Activated naive CD4-positive, alpha-beta T cell treated with anti-CD3 and anti-CD28 coated beads for 36 hours (primary cell): ENCODE measurements around the gene XYLT1. TPM values are rescaled to one million over a fixed set of nuclear protein-coding genes. Genes with fewer than 3 reads are reported as not detected.

Experiments
- CTCF ChIA-PET: fragments of 350-600 bp; sonication (Branson Sonifier 250); formaldehyde crosslinking; loops from one replicate; lab custom pipeline; 2021; ENCODE audit warnings: antibody characterized with exemption; lab: Charles Lee
- DNase-seq: peaks from one replicate; pipeline ENCODE4 v3.0.0-alpha.2; 2020
- H3K27ac Mint-ChIP-seq: one replicate; pipeline ENCODE4 v1.8.0; 2021; ENCODE audit warnings: mild to moderate bottlenecking, mixed read lengths
- H3K27me3 Mint-ChIP-seq: one replicate; pipeline ENCODE4 v1.8.0; 2021; ENCODE audit warnings: low read depth, mixed read lengths
- H3K36me3 Mint-ChIP-seq: one replicate; pipeline ENCODE4 v1.8.0; 2021; ENCODE audit warnings: low read depth, mixed read lengths
- H3K4me1 Mint-ChIP-seq: one replicate; pipeline ENCODE4 v1.8.0; 2021; ENCODE audit warnings: low read depth, mixed read lengths
- H3K4me3 Mint-ChIP-seq: one replicate; pipeline ENCODE4 v1.8.0; 2021; ENCODE audit warnings: mild to moderate bottlenecking, moderate library complexity, mixed read lengths
- H3K9me3 Mint-ChIP-seq: one replicate; pipeline ENCODE4 v1.8.0; 2021; ENCODE audit warnings: mixed read lengths
- intact Hi-C: fragments of 100-400 bp; cut with micrococcal nuclease; formaldehyde crosslinking; loops from one replicate; pipeline ENCODE4 v1.15.1; 2023
- total RNA-seq, 2 experiments: library from RNA; stranded (reverse); gene quantifications; one replicate each; pipeline ENCODE4 v1.2.3, GENCODE V29; 2021

Gene XYLT1
- total RNA-seq, 2 experiments from 2014 or later: 3.3 to 4.5 TPM

GRCh38 chr16:17365591-17366298 is 105.0 kb downstream of the XYLT1 start:
- intact Hi-C loops: loop anchor here (5.0 kb wide), 1 partner anchor 1422 kb away; no protein-coding TSS in a partner anchor
- H3K4me3 Mint-ChIP-seq: no peak overlapping the region
- no peak for DNase-seq
- CTCF ChIA-PET: interaction anchor here (0.7 to 1.1 kb wide), 3 partner anchors 51 to 213 kb away, joined by 3 read pairs; no protein-coding TSS in a partner anchor
- peaks cover 4% of the 10 kb centered on the region for H3K36me3 Mint-ChIP-seq
- H3K27ac Mint-ChIP-seq: no peak overlapping the region
- H3K27me3 Mint-ChIP-seq: no peaks in the 10 kb centered on the region
- H3K9me3 Mint-ChIP-seq: no peaks in the 10 kb centered on the region
- peaks cover 92% of the 10 kb centered on the region for H3K4me1 Mint-ChIP-seq

GRCh38 chr16:17365211-17365541 is 105.6 kb downstream of the XYLT1 start:
- Mint-ChIP-seq H3K27ac (no peak overlapping the region), H3K4me3 (no peak overlapping the region), H3K9me3 (no peaks in the 10 kb centered on the region), H3K4me1 (peaks cover 92% of the 10 kb centered on the region), H3K27me3 (no peaks in the 10 kb centered on the region), H3K36me3 (peaks cover 4% of the 10 kb centered on the region)
- CTCF ChIA-PET: interaction anchor here (0.8 to 1.1 kb wide), 2 partner anchors 51 to 213 kb away, joined by 3 read pairs; no protein-coding TSS in a partner anchor
- DNase-seq: no peak
- intact Hi-C loops: loop anchor here (5.0 kb wide), 1 partner anchor 1422 kb away; no protein-coding TSS in a partner anchor

- Mint-ChIP-seq H3K4me3 (peak overlapping the region; percentile 55), H3K36me3 (peaks cover 4% of the 10 kb centered on the region), H3K27me3 (no peaks in the 10 kb centered on the region), H3K4me1 (peaks cover 92% of the 10 kb centered on the region), H3K27ac (peak overlapping the region; percentile 78), H3K9me3 (no peaks in the 10 kb centered on the region)
- CTCF ChIA-PET: interaction anchor here (1.6 kb wide), 1 partner anchor 53 kb away, joined by 4 read pairs; no protein-coding TSS in a partner anchor
- intact Hi-C loops: loop anchor here (5.0 kb wide), 3 partner anchors 92 to 1423 kb away; no protein-coding TSS in a partner anchor
- peak; percentile 78 for DNase-seq
These were observed 106.2 kb downstream of the XYLT1 start for GRCh38 chr16:17364319-17365210.

GRCh38 chr16:17362946-17363345 is 107.8 kb downstream of the XYLT1 start:
- H3K27ac Mint-ChIP-seq: peak overlapping the region; percentile 78
- H3K36me3 Mint-ChIP-seq: no peaks in the 10 kb centered on the region
- H3K27me3 Mint-ChIP-seq: no peaks in the 10 kb centered on the region
- H3K4me1 Mint-ChIP-seq: peaks cover 95% of the 10 kb centered on the region
- H3K9me3 Mint-ChIP-seq: no peaks in the 10 kb centered on the region
- CTCF ChIA-PET: interaction anchor here (0.6 to 0.7 kb wide), 2 partner anchors 185 to 294 kb away, joined by 3 read pairs; no protein-coding TSS in a partner anchor
- intact Hi-C loops: loop anchor here (5.0 kb wide), 2 partner anchors 91 to 104 kb away; no protein-coding TSS in a partner anchor
- no peak overlapping the region for H3K4me3 Mint-ChIP-seq
- no peak for DNase-seq

- Mint-ChIP-seq H3K36me3 (peaks cover 1% of the 10 kb centered on the region), H3K4me3 (no peak overlapping the region), H3K27ac (no peak overlapping the region), H3K9me3 (no peaks in the 10 kb centered on the region), H3K27me3 (no peaks in the 10 kb centered on the region), H3K4me1 (peaks cover 93% of the 10 kb centered on the region)
- no peak for DNase-seq
- intact Hi-C loops: loop anchor here (5.0 kb wide), 2 partner anchors 90 to 105 kb away; no protein-coding TSS in a partner anchor
- CTCF ChIA-PET: interaction anchor here (0.6 to 1.0 kb wide), 2 partner anchors 17 to 133 kb away, joined by 3 to 4 read pairs; no protein-coding TSS in a partner anchor
These were observed 108.6 kb downstream of the XYLT1 start for GRCh38 chr16:17362183-17362582.

- Mint-ChIP-seq H3K9me3 (no peaks in the 10 kb centered on the region), H3K27ac (no peak overlapping the region), H3K4me1 (peaks cover 80% of the 10 kb centered on the region), H3K27me3 (no peaks in the 10 kb centered on the region), H3K36me3 (peaks cover 1% of the 10 kb centered on the region), H3K4me3 (no peak overlapping the region)
- no peak for DNase-seq
- CTCF ChIA-PET: interaction anchor here (2.3 to 2.6 kb wide), 2 partner anchors 13 to 107 kb away, joined by 7 to 8 read pairs; no protein-coding TSS in a partner anchor
- intact Hi-C loops: loop anchor here (2.0 to 5.0 kb wide), 4 partner anchors 14 to 107 kb away; no protein-coding TSS in a partner anchor
These were observed 110.1 kb downstream of the XYLT1 start for GRCh38 chr16:17360693-17361122.

- Mint-ChIP-seq H3K27ac (peak overlapping the region; percentile 68), H3K4me1 (peaks cover 72% of the 10 kb centered on the region), H3K4me3 (peak overlapping the region; percentile 6), H3K36me3 (peaks cover 1% of the 10 kb centered on the region), H3K27me3 (no peaks in the 10 kb centered on the region), H3K9me3 (no peaks in the 10 kb centered on the region)
- intact Hi-C loops: loop anchor here (2.0 to 5.0 kb wide), 4 partner anchors 13 to 107 kb away; no protein-coding TSS in a partner anchor
- peak; percentile 80 for DNase-seq
- CTCF ChIA-PET: interaction anchor here (1.2 to 2.6 kb wide), 3 partner anchors 13 to 108 kb away, joined by 3 to 8 read pairs (median 7); no protein-coding TSS in a partner anchor
These were observed 110.9 kb downstream of the XYLT1 start for GRCh38 chr16:17359788-17360390.

- Mint-ChIP-seq H3K9me3 (no peaks in the 10 kb centered on the region), H3K4me1 (peaks cover 62% of the 10 kb centered on the region), H3K27me3 (no peaks in the 10 kb centered on the region), H3K4me3 (no peak overlapping the region), H3K36me3 (peaks cover 1% of the 10 kb centered on the region), H3K27ac (peak overlapping the region; percentile 68)
- intact Hi-C loops: no loop called here
- DNase-seq: no peak
- CTCF ChIA-PET: interaction anchor here (1.2 to 2.6 kb wide), 2 partner anchors 27 to 109 kb away, joined by 3 to 8 read pairs; no protein-coding TSS in a partner anchor
These were observed 111.9 kb downstream of the XYLT1 start for GRCh38 chr16:17358846-17359245.

GRCh38 chr16:17358355-17358754 is 112.4 kb downstream of the XYLT1 start:
- H3K4me3 Mint-ChIP-seq: no peak overlapping the region
- DNase-seq: no peak
- H3K36me3 Mint-ChIP-seq: peaks cover 1% of the 10 kb centered on the region
- H3K9me3 Mint-ChIP-seq: no peaks in the 10 kb centered on the region
- H3K27me3 Mint-ChIP-seq: no peaks in the 10 kb centered on the region
- peaks cover 57% of the 10 kb centered on the region for H3K4me1 Mint-ChIP-seq
- intact Hi-C loops: no loop called here
- H3K27ac Mint-ChIP-seq: peak overlapping the region; percentile 68
- CTCF ChIA-PET: no interaction called here

- Mint-ChIP-seq H3K9me3 (no peaks in the 10 kb centered on the region), H3K4me3 (no peak overlapping the region), H3K27ac (no peak overlapping the region), H3K36me3 (peaks cover 1% of the 10 kb centered on the region), H3K27me3 (no peaks in the 10 kb centered on the region), H3K4me1 (peaks cover 51% of the 10 kb centered on the region)
- intact Hi-C loops: no loop called here
- DNase-seq: no peak
- CTCF ChIA-PET: interaction anchor here (0.9 kb wide), 1 partner anchor 11 kb away, joined by 3 read pairs; no protein-coding TSS in a partner anchor
These were observed 113.3 kb downstream of the XYLT1 start for GRCh38 chr16:17357307-17358062.
